Measurements from ENCODE around the gene SLC17A5.
"Not testable (repeated sequence)": the region's sequence is repeated elsewhere in the genome, so short reads cannot be mapped to it uniquely, and the experiment has no call there.

SLC17A5 gene

GRCh38 chr6:73572531-73572930, 81.3 kb downstream of the SLC17A5 start:
- in situ Hi-C loops (cut with MboI; ENCODE audit: low pct_unique_long_range_greater_than_20kb, low sequenced_read_pairs); DNase-seq: not testable (repeated sequence)

GRCh38 chr6:73571218-73572181, 82.3 kb downstream of the SLC17A5 start:
- in situ Hi-C loops (cut with MboI; ENCODE audit: low pct_unique_long_range_greater_than_20kb, low sequenced_read_pairs); DNase-seq: not testable (repeated sequence)

- in situ Hi-C loops (cut with MboI; ENCODE audit: low pct_unique_long_range_greater_than_20kb, low sequenced_read_pairs), result no loop called here
- no peak for DNase-seq
These were observed 84.7 kb downstream of the SLC17A5 start for GRCh38 chr6:73569121-73569520.

- no peak for DNase-seq
- in situ Hi-C loops (cut with MboI; ENCODE audit: low pct_unique_long_range_greater_than_20kb, low sequenced_read_pairs), result no loop called here
These were observed 86.7 kb downstream of the SLC17A5 start for GRCh38 chr6:73566954-73567591.

GRCh38 chr6:73566486-73566871, 87.3 kb downstream of the SLC17A5 start:
- in situ Hi-C loops (cut with MboI; ENCODE audit: low pct_unique_long_range_greater_than_20kb, low sequenced_read_pairs); DNase-seq: not testable (repeated sequence)

DNA sequence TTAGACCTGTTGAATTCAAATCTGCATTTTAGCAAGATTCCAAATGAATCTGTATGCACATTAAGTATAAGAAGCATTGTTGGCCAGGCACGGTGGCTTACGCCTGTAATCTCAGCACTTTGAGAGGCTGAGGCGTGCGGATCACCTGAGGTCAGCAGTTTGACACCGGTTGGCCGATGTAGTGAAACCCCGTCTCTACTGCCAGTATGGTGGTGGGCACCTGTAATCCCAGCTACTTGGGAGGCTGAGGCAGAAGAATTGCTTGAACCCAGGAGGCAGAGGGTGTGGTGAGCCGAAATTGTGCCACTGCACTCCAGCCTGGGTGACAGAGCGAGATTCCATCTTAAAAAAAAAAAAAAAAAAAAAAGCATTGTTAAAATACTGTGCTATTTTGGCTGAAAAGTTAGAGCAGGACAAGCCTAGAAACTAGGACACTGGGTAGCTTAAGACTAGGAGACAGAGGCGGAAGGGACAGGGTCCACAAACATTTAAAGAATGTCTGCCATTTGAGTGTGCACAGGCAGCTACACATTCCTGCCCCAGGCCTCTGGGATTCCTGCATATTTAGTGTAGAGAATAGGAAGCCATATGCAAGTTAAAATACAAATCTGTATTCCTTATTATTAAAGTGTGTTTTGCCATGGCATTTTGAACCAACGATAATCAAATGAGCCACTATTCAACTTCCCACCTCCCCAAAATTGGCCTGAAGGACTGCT, 87.9 kb downstream of the SLC17A5 start:
- no peak for DNase-seq
- in situ Hi-C loops (cut with MboI; ENCODE audit: low pct_unique_long_range_greater_than_20kb, low sequenced_read_pairs), result no loop called here

DNA sequence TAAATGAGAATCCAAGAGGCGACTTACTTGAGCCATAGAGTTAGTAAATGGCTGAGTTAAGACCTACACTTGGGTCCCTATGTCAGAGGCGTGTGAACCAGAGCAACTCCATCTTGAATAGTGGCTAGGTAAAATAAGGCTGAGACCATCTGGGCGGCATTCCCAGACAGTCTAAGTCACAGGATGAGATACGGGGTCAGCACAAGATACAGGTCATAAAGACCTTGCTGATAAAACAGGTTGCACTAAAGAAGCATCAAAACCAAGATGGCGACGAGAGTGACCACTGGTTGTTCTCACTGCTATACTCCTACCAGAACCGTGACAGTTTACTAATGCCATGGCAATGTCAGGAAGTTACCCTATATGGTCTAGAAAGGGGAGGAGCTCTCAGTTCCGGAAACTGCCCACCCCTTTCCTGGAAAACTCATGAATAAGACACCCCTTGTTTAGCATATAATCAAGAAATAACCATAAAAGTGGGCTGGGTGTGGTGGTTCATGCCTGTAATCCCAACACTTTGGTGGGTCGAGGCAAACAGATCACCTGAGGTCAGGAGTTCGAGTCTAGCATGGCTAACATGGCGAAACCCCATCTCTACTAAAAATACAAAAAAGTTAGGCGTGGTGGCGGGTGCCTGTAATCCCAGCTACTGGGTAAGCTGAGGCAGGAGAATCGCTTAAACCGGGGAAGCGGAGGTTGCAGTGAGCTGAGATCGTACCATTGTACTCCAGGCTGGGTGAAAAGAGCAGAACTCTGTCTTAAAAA, 89.0 kb downstream of the SLC17A5 start:
- DNase-seq, result no peak
- in situ Hi-C loops (cut with MboI; ENCODE audit: low pct_unique_long_range_greater_than_20kb, low sequenced_read_pairs), result no loop called here

- no peak for DNase-seq
- in situ Hi-C loops (cut with MboI; ENCODE audit: low pct_unique_long_range_greater_than_20kb, low sequenced_read_pairs), result no loop called here
These were observed 91.2 kb downstream of the SLC17A5 start for GRCh38 chr6:73562558-73562957.

- DNase-seq, result no peak
- in situ Hi-C loops (cut with MboI; ENCODE audit: low pct_unique_long_range_greater_than_20kb, low sequenced_read_pairs), result no loop called here
These were observed 92.9 kb downstream of the SLC17A5 start for GRCh38 chr6:73560853-73561407.

DNA sequence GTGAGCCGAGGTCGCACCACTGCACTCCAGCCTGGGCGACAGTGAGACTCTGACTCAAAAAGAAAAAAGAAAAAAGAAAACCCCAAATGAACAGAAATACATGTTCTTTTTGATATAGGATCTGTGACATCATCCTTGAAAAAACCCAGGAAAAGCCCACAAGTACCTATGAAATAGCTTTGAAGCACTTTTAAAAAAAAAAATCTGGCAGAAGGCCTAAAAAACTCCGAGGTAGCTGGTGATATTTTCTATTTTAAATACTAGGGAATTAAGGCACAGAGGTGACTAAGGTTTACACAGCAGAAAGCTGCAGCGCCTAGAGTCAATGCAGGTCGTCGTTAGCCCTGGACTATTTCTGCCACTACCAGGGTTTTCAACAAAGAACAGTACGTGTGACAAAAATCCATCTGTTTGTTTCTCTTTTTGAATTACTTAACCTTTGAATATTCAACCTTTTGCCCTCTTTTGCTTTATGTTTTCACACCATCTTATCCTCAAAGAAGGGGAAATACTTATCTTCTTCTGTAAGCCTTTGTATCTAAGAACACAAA, 93.5 kb downstream of the SLC17A5 start:
- no peak for DNase-seq

DNA sequence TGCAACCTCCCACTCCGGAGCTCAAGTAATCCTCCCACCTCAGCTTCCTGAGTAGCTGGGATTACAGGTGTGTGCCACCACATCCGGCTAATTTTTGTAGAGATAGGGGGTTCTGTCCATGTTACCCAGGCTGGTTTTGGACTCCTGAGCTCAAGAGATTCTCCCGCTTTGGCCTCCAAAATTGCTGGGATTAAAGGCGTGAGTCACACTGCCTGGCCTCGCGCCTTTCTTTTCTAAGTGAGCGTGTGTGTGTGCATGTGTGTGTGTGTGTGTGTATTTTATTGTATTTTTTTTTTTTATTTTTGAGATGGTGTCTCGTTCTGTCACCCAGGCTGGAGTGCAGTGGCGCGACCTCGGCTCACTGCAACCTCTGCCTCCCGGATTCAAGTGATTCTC, 94.4 kb downstream of the SLC17A5 start:
- DNase-seq; in situ Hi-C loops (cut with MboI; ENCODE audit: low pct_unique_long_range_greater_than_20kb, low sequenced_read_pairs): not testable (repeated sequence)

More for the DNA sequence above, 93.5 kb downstream of the SLC17A5 start:
- in situ Hi-C loops (cut with MboI; ENCODE audit: low pct_unique_long_range_greater_than_20kb, low sequenced_read_pairs), result no loop called here

DNA sequence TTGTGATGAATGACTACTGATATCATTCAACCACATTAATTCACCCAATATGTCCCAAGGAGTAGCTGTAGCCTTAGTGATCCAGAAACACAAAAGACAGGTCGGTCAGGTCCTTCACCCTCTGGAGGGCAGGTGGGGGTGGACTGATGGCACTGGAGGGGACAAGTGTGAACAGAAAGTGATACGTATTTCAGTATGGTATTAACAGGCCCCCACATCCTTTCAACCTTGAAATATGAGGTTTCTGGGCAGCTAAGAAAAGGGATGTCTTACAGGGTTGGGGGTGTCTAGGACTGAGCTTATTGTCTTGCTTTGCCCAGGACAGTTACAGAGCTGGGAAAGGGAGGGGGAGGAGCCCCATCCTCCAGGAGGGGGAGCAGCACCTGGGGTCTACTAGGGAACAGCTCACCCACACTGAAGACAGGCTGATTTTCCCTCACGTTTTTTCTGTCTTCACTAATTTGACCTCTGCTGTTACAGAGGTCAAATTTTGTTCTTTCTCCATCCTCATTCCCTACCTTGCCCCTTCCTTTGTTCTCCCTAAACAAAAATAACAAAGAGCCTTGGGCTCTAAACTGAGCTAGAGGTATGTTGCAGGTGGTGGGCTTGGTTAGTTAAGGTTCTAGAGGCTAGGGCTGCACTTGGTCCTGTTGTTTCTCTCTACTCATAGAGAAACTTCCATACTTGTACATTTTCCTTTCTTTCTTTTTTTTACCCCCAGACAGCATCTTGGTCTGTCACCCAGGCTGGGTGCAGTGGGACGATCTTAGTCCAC, 95.0 kb downstream of the SLC17A5 start:
- in situ Hi-C loops (cut with MboI; ENCODE audit: low pct_unique_long_range_greater_than_20kb, low sequenced_read_pairs), result no loop called here
- no peak for DNase-seq

DNA sequence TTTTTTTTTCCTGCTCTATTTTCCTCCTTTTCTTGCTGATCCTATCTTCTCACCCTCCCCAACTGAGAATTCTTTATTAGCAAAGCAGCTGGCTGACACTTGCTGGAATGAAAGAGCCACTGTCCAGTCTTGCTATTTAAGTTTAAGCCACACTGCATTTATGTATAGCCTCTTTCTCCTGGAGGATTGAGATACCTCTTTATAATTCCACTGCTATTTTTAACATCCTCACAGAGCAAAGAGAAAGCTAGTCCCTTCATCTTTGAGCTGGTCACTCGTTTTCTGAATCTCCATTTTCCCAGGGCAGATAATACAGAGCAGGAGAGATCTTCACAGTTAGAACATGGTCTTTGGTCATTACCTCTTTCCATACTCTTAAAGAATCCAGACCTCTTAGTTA, 97.0 kb downstream of the SLC17A5 start:
- in situ Hi-C loops (cut with MboI; ENCODE audit: low pct_unique_long_range_greater_than_20kb, low sequenced_read_pairs), result no loop called here
- DNase-seq, result no peak

GRCh38 chr6:73555380-73555949, 98.3 kb downstream of the SLC17A5 start:
- DNase-seq; in situ Hi-C loops (cut with MboI; ENCODE audit: low pct_unique_long_range_greater_than_20kb, low sequenced_read_pairs): not testable (repeated sequence)

DNA sequence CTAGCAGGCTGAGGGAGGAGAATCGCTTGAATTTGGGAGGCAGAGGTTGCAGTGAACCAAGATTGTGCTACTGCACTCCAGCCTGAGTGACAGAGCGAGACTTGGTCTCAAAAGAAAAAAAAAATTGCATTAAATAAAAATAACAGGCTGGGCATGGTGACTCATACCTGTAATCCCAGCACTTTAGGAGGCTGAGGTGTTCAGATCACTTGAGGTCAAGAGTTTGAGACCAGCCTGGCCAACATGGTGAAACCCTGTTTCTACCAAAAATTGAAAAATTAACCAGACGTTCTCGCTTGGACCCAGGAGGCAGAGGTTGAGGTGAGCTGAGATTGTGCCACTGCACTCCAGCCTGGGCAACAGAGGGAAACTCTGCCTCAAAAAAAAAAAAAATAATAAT, 102.7 kb downstream of the SLC17A5 start:
- DNase-seq; in situ Hi-C loops (cut with MboI; ENCODE audit: low pct_unique_long_range_greater_than_20kb, low sequenced_read_pairs): not testable (repeated sequence)

- in situ Hi-C loops (cut with MboI; ENCODE audit: low pct_unique_long_range_greater_than_20kb, low sequenced_read_pairs), result no loop called here
- no peak for DNase-seq
These were observed 105.0 kb downstream of the SLC17A5 start for GRCh38 chr6:73548458-73549446.

Data from KBM-7 (cell line).